Medulla oblongata (tissue), 1 donor: ENCODE results near the gene INKA2.
"Not testable (repeated sequence)": the region's sequence is repeated elsewhere in the genome, so short reads cannot be mapped to it uniquely, and the experiment has no call there.

ENCODE experiments used
- DNase-seq: peaks from one replicate; pipeline ENCODE4 v3.0.0-alpha.2; 2015; ENCODE audit errors: extremely low spot score

Gene INKA2

GRCh38 chr1:111750856-111751255 lies 11.7 kb upstream of the INKA2 start:
- no peak for DNase-seq

- DNase-seq: no peak
Observed at GRCh38 chr1:111749628-111750027, 10.4 kb upstream of the INKA2 start.

DNA sequence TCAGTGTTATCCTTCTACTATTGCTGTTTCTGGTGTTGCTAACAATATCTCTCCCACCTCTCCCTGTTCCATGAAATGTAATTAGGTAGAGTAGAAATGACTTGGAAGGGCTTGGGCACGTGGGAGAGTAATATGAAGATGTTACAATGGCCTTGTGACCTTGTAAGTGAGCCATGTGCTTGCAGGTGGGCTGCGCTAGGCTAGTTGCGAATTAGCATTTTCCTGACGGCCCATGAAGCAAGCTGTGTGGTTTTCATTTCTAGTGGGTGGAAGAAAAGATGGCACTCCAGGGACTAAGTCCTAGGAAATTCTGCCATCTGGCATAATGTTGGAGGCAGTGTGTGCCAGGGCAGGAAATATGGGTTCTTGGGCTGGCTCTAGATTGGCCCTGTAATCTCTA lies 8.8 kb upstream of the INKA2 start:
- no peak for DNase-seq

GRCh38 chr1:111747282-111747734 lies 8.1 kb upstream of the INKA2 start:
- DNase-seq: no peak

DNA sequence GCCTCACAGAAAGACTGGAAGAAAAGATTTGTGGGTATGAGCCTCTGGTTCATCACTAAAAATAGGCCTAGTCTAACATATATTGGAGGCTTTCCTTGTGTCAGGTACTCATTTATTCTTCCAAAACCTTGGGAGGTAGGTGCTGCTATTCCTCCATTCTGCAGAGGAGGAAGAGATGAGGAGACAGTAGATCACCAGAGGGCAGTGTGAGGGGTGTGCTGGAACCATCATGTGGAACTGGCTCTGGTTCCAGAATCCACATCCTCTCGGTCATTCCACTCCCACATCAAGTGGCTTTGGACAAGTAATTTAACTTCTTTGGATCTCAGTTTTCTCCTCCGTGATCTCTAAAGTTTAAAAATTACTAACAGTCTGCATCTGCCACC lies 7.4 kb upstream of the INKA2 start:
- no peak for DNase-seq

DNA sequence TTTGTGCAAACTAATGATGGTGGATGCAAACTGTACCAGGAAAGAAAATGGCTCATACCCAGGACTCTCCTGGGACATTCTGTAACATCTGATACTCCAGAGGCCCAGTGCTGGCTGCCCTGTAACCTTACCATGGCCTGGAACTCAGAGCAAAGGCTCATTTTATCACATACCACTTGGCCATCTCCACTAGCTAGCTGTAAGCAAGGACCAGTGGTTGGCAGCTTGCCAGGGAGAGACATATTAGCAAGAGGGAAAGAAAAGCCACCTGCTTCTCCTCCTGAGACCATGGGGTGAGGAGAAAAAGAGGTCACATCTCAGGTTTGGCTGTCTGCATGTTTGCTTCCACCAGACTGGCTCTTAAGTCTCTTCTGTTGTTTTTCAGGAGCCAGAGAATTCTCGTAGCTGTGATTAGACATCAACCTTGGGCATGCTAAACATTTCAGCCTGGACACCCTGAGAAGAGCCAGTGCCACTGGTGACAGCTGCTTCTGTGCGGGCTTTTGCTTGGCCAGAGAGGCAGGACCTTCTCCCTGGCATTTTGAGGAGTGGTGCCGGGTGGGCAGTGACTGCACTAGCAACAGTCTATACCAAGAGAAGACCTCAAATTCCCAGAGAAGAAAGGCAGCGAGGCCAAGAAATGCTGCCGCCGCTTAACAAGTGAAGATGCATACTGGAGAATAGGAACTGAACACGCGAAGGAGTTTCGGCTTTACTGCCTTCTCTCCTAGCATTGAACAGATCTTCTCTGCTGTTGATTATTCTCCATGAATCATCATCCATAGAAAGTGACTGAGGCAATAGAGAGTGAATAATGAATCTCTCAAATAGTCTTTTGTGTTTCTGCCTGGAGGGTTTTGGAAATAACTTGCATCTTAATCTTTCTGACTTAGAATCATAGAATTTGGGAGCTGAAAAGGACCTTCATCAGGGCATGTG lies 6.7 kb upstream of the INKA2 start:
- no peak for DNase-seq

GRCh38 chr1:111743679-111744101 lies 4.5 kb upstream of the INKA2 start:
- no peak for DNase-seq

GRCh38 chr1:111742938-111743549 lies 3.8 kb upstream of the INKA2 start:
- DNase-seq: no peak

- not testable (repeated sequence) for DNase-seq
Observed at GRCh38 chr1:111742292-111742691, 3.1 kb upstream of the INKA2 start.

DNA sequence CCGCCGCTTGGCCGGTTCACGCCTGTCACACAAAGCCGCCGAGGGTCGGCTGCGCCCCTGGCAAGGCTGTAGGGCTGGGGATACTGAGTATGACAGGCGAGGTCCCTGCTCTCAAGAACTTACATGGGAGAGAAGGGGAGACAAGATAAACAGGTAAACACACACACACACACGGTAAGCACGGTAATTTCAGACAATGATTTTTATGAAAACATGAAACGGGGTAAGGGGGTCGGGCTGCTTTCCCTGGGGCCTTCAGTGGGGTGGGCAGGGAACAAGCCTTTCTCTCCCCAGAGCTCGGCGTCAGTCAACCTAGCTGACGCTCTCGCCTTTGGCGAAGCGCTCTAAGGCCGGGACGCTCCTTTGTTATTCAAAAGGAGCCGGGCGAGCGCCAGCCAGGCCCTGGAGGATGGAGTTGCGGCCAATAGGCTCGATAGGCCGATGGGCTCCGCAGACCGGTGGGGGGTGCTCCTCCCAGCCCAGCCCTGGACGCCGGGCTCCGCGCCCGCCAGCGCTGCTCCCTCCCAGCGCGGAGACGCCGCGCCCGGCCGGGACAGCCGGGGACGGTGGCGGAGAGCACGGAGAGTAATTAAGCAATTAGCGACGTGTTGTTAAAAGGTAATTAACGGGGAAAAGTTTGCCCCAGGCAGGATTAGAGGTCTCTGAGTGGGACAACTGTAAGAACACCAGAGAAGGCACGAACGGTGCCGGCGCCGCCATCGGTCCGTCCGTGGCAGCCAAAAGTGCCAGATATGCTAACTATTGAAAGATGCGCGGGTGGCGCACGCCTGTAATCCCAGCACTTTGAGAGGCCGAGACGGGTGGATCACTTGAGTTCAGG lies 950 bp upstream of the INKA2 start:
- peak; percentile 81 for DNase-seq

GRCh38 chr1:111738436-111739193 lies 580 bp downstream of the INKA2 start:
- peak; percentile 64 for DNase-seq

DNA sequence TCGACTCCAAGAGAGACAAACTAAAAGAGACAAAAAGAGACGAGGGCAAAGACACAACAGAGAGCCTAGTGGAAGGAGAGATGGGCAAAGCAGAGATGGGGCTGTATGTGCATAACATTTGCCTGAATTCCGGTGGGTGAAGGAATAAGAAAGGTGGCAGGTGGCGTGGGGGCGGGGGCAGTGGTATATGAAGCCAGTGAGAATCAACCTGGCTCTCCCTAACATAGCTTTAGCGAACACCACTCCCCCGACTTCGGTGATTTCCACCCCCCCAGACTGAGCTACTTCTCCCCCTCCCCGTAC lies 1.1 kb downstream of the INKA2 start:
- no peak for DNase-seq

DNA sequence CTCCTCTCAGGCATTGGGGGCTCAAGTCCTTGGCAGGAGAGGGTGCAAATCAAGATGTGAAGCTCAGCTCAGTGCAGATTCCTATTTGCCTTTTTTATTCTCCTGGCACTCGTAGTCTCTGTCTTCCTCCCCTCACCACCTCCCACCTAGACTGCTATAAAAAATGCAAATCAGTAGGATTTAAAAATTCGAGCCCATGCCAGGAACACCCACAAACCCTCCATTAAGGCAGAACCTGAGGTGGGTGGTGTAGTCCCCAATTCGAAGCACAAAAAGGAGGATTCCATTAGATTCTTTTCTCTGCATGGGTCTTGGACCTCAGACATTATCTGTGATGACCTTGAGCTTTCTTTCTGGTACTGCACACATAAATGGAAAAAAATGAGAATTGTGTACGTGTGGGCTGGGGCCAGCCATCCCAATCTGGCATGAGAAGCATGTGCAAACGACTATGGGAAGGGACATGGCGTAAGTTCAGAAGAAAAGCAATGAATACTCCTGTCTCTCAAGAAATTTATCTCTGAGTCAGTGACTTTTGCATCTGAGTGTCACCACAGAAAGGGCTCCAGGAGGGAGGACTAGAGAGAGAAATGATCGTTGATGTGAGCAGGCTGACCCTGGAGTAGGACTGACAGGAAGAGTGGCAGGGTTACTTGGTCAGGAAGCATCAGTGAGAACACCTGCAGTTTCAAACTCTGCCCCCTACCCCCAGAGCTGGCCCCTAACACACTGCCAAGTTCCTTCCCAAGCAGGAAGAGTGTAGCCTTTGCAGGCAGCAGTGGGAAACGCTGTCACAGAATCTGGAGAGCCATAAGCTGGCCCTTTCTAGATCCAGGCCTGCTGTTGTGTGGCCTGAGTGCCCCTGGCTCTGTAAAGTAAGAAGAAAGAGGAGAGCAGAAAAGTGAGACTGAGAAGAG lies 1.7 kb downstream of the INKA2 start:
- DNase-seq: no peak

GRCh38 chr1:111736548-111737215 lies 2.5 kb downstream of the INKA2 start:
- peak; percentile 87 for DNase-seq

DNA sequence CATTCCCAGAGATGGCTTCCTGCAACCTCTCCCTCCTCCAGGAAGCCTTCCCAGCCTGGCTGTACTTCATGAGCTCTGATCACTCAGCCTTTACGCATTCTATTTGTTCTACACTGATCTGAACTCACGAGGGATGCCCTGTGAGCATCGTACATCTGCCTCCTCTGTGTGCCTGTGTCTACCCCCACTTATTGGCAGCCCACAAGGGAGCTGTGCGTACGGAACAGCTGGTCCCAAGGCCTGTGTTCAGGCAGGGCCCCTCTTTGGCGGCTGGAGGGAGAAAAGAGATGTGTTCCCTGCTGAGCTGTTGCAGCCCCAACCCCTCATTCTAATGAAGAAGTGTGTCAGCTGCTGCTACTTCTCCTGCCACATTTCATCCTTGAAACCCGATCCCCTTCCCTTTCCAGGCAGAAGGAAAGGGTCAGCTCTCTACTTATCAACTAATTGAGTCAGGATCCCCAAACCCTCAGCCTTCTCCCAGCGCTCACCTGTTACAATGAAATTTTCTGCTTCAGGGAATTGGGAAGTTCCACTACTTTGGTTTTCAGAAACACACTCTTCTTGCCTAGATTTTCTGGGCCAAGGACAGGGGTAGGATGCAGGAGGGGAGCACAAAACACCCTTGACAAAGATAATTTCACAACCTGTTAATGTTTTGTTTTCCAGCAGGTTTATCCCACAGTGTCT lies 3.2 kb downstream of the INKA2 start:
- DNase-seq: no peak

DNA sequence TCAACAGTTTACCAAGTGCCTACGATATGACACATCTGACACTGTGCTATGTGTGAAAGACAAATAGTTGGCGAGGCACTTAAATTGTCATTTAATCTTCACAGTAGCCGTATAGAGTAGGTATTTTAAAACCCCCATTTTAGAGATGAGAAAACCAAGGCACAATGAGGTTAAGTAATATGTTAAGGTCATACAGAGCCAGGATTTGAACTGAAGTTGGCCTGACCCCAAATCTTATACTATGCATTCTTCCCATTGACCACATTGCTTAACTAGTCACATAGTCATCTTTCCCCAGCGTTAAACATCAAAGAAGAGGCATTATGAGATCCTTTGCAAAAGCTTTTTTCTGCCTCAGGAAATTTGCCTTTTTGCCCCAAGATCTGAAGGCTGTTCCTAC lies 3.9 kb downstream of the INKA2 start:
- DNase-seq: no peak

DNA sequence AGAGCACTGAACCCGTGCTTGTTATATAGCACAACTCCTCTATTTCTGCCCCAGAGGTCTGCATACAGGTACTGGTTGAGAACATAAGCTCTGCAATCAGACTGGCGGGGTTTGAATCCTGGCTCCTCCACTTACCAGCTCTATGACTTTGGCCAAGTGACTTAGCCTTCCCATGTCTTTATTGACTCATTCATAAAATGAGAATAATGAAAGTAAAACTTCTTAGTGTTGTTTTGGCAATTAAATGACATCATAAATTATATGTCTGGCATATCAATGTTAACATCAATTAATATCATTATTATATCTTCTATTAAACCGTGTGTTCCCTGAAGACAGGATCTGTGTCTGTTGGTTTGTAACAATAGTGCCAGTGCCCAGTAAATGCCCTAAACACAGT lies 4.3 kb downstream of the INKA2 start:
- no peak for DNase-seq

DNA sequence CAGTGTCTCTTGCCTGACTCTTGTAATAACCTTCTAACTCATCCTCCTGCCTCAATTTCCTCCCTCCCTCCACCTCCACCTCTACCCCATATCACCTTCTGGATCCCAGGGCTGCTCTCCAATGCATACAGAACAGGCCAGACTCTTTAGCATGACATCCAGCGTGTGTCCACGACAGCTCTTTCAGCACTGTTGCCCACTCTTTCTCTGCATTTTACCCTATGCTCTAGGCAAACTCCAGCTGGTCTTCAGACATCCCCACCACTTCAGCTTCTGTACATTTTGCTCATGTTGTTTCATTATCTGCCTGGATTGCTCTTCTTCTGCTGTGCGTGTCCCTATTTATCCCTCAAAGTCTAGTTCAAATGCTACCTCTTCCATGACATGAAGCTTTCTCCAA lies 4.8 kb downstream of the INKA2 start:
- DNase-seq: no peak

DNA sequence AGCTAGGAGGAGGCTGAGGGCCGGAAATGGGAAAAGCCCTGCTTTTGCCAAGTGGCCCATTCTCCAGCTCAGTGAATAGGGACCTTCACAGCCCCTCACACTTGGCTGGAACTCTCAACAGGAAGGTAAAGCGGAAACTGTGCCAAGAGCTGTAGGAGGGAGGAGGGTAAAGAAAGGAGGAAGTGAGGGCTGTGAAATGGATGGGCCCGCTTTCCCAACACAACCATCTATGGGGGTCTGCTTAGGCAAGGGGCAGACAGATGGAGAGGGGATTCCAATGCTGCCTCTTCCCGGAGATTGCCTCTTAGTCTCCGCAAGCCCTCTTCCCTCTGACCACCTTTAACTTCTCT lies 5.2 kb downstream of the INKA2 start:
- DNase-seq: peak; percentile 36
